Fibroblast of lung (primary cell): Measurements from ENCODE around the gene RUBCN. TPM values are rescaled to one million over a fixed set of nuclear protein-coding genes. Genes with fewer than 3 reads are reported as not detected.

ENCODE experiments used
- DNase-seq, 2 donors: peaks; one replicate each; pipeline versions ENCODE4 v3.0.0 to v3.0.0-alpha.2; 2010; ENCODE audit warnings: low read depth in 2 of 2
- H2AFZ ChIP-seq: 2 replicates; pipeline ENCODE4 v1.5.1; 2012; ENCODE audit warnings: low read length, control low read depth, inconsistent platforms
- H3K27ac ChIP-seq: 2 replicates; pipeline ENCODE4 v1.5.1; 2011; ENCODE audit warnings: low read length, control low read depth; ENCODE audit not compliant: insufficient read depth
- H3K27me3 ChIP-seq: 2 replicates; pipeline ENCODE4 v1.5.1; 2011; ENCODE audit warnings: mild to moderate bottlenecking, low read length; ENCODE audit not compliant: control insufficient read depth, insufficient read depth
- H3K36me3 ChIP-seq: 2 replicates; pipeline ENCODE4 v1.5.1; 2011; ENCODE audit warnings: low read length; ENCODE audit not compliant: control insufficient read depth, insufficient read depth
- H3K4me1 ChIP-seq: 2 replicates; pipeline ENCODE4 v1.5.1; 2011; ENCODE audit warnings: low read length; ENCODE audit not compliant: control insufficient read depth, insufficient read depth; ENCODE audit errors: extremely low read depth
- H3K4me2 ChIP-seq: 2 replicates; pipeline ENCODE4 v1.5.1; 2011; ENCODE audit warnings: low read length, control low read depth; ENCODE audit not compliant: insufficient read depth; ENCODE audit errors: extremely low read depth
- H3K4me3 ChIP-seq, 4 experiments: fragments of 200-600 bp in 1 of 4; sonication (generic) in 1 of 4; replicated peaks in 1 of 4; 2 replicates each; pipeline ENCODE4 v1.5.1; 2011 to 2016; ENCODE audit warnings: low read length in 4 of 4, low read depth in 3 of 4, mild to moderate bottlenecking in 3 of 4, control low read depth in 2 of 4, inconsistent platforms in 1 of 4, mixed read lengths in 1 of 4; ENCODE audit not compliant: insufficient read depth in 1 of 4; ENCODE audit errors: control extremely low read depth in 1 of 4
- H3K79me2 ChIP-seq: 2 replicates; pipeline ENCODE4 v1.5.1; 2012; ENCODE audit warnings: mild to moderate bottlenecking, low read length, inconsistent platforms; ENCODE audit not compliant: control insufficient read depth, insufficient read depth
- H3K9ac ChIP-seq: 2 replicates; pipeline ENCODE4 v1.5.1; 2011; ENCODE audit warnings: mild to moderate bottlenecking, low read length, control low read depth; ENCODE audit not compliant: insufficient read depth
- H3K9me3 ChIP-seq: 2 replicates; pipeline ENCODE4 v1.5.1; 2012; ENCODE audit warnings: low read depth, low read length; ENCODE audit not compliant: control insufficient read depth, insufficient read depth
- H4K20me1 ChIP-seq: 2 replicates; pipeline ENCODE4 v1.5.1; 2011; ENCODE audit warnings: low read length; ENCODE audit not compliant: control insufficient read depth, insufficient read depth; ENCODE audit errors: extremely low read depth
- CTCF ChIP-seq, 2 donors: IDR thresholded peaks in 1 of 2; conservative IDR thresholded peaks in 1 of 2; 1 replicate in 1 of 2; 2 replicates in 1 of 2; pipeline ENCODE4 v1.5.1; 2011 to 2012; ENCODE audit warnings: low read length in 2 of 2, control low read depth in 1 of 2, inconsistent platforms in 1 of 2, low read depth in 1 of 2, mild to moderate bottlenecking in 1 of 2
- EZH2 ChIP-seq: IDR thresholded peaks from 2 replicates; pipeline ENCODE4 v1.5.1; 2012; ENCODE audit warnings: low read length, control low read depth, mild to moderate bottlenecking; ENCODE audit errors: missing control alignments
- polyA plus RNA-seq, 2 donors: library from polyadenylated mRNA; depleted of rRNA in 1 of 2; stranded (reverse) in 1 of 2; unstranded in 1 of 2; fragments of >200 nt; gene quantifications; 2 replicates each; pipeline ENCODE4 v1.2.1, GENCODE V29; 2011 to 2012; ENCODE audit warnings: missing spikeins in 1 of 2
- total RNA-seq: library from RNA; depleted of rRNA; stranded (reverse); fragments of >200 nt; gene quantifications from 2 replicates; pipeline ENCODE4 v1.2.1, GENCODE V29; 2014

Gene RUBCN
- total and polyA plus RNA-seq, 2 donors (not counting 1 experiment from before 2014, with no cell fraction given) = 13.0 to 15.2 TPM

GRCh38 chr3:197718891-197719290 lies 17.8 kb downstream of the RUBCN start:
- Histone ChIP-seq H3K27ac (peak overlapping the region; percentile 42), H4K20me1 (no peaks in the 10 kb centered on the region), H3K27me3 (no peaks in the 10 kb centered on the region), H2AFZ (no peak overlapping the region), H3K9ac (no peak overlapping the region), H3K4me2 (no peak overlapping the region), H3K9me3 (no peaks in the 10 kb centered on the region), H3K79me2 (peaks cover 12% of the 10 kb centered on the region), H3K4me1 (peaks cover 3% of the 10 kb centered on the region), H3K36me3 (no peaks in the 10 kb centered on the region), H3K4me3 (no peak overlapping the region)
- TF ChIP-seq EZH2 (no peak), CTCF (conservative IDR thresholded peaks at IDR 0.05 in 1 of 2, IDR thresholded peaks at IDR 0.05 in 1 of 2; ENCODE audit: low read depth in 1 of 2, low read length in 2 of 2) (no peak)
- peak; percentile 67 to 94 for DNase-seq

GRCh38 chr3:197714251-197714650 lies 22.5 kb downstream of the RUBCN start:
- Histone ChIP-seq H3K9me3 (no peaks in the 10 kb centered on the region), H3K36me3 (no peaks in the 10 kb centered on the region), H3K27ac (no peak overlapping the region), H3K4me2 (no peak overlapping the region), H3K27me3 (no peaks in the 10 kb centered on the region), H3K9ac (no peak overlapping the region), H4K20me1 (no peaks in the 10 kb centered on the region), H3K4me3 (no peak overlapping the region), H3K4me1 (peaks cover 7% of the 10 kb centered on the region), H2AFZ (no peak overlapping the region), H3K79me2 (peaks cover 10% of the 10 kb centered on the region)
- DNase-seq = no peak
- no peak for TF ChIP-seq EZH2
- no peak for TF ChIP-seq CTCF (conservative IDR thresholded peaks at IDR 0.05 in 1 of 2, IDR thresholded peaks at IDR 0.05 in 1 of 2; ENCODE audit: low read depth in 1 of 2, low read length in 2 of 2)

- Histone ChIP-seq H3K4me1 (peaks cover 5% of the 10 kb centered on the region), H3K9me3 (no peaks in the 10 kb centered on the region), H3K79me2 (peaks cover 9% of the 10 kb centered on the region), H3K9ac (peak overlapping the region; percentile 26), H3K36me3 (no peaks in the 10 kb centered on the region), H3K27ac (peak overlapping the region; percentile 69), H2AFZ (no peak overlapping the region), H3K4me3 (no peak overlapping the region), H3K27me3 (no peaks in the 10 kb centered on the region), H4K20me1 (no peaks in the 10 kb centered on the region), H3K4me2 (peak overlapping the region; percentile 9)
- no peak for TF ChIP-seq EZH2
- TF ChIP-seq CTCF (conservative IDR thresholded peaks at IDR 0.05 in 1 of 2, IDR thresholded peaks at IDR 0.05 in 1 of 2; ENCODE audit: low read depth in 1 of 2, low read length in 2 of 2) = no peak
- no peak for DNase-seq
Observed at GRCh38 chr3:197713477-197713822, 23.3 kb downstream of the RUBCN start.
